Measurements from ENCODE around the gene PCDHB4.
"Not testable (repeated sequence)": the region's sequence is repeated elsewhere in the genome, so short reads cannot be mapped to it uniquely, and the experiment has no call there.

PCDHB4 gene

DNA sequence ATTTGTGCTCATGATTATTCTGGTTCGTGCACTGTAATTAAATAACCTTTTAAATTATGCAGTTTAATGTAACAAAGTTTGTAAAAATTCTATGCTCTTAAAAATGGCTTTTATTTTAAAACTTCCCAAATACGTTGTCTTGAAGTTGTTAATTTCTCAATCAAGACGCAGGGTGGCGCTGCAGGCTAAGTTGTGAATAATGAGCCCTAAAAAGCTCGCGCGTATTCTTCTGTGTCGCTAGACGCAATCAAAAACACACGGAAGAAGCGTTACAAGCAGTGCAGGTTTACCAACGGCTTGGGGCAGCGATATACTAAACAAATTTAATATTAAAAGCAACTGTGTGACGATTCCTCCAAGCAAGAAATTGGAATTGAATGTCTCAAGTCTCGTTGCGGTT lies at the start of gene PCDHB4:
PCDHB4 (plus strand) TSS at position 256 of the 400 bp plus-strand sequence. CDS start 181 bp downstream, outside the sequence.
- Histone ChIP-seq H3K9ac (ENCODE audit: low read depth, low read length) (no peak within 1 kb of the TSS), H3K27me3 (ENCODE audit: control insufficient read depth, insufficient read depth, low read length) (no peaks in the 10 kb centered on the region), H3K4me3 (ENCODE audit: low read depth, low read length) (peak within 1 kb of the TSS; percentile 37), H3K36me3 (ENCODE audit: control insufficient read depth, insufficient read depth, low read length) (no peaks in the 10 kb centered on the region), H3K4me1 (ENCODE audit: control insufficient read depth, insufficient read depth, low read length) (no peaks in the 10 kb centered on the region), H3K9me3 (ENCODE audit: control insufficient read depth, insufficient read depth, low read length) (no peaks in the 10 kb centered on the region)

DNA sequence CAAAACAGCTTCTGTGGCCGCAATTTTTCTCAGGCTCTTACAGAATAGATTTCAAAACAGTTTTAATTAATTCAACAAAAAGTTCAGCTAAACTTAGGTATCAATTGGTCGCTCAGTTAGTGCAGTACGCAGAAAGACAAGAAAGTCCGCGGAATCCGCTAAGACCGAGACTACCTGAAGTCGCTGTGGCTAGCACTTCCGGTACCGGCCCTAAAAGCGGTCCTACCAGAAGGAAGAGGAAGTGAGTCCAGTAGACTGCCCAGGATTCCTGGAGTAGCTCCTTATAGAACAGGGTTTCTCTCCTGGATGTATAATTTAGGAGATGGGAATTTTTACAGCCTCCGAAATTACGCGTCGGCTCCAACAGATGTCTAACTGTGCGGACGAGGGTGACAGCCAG lies 43.8 kb upstream of the PCDHB4 start:
- Histone ChIP-seq H3K9ac (ENCODE audit: low read depth, low read length) (no peak overlapping the region), H3K36me3 (ENCODE audit: control insufficient read depth, insufficient read depth, low read length) (no peaks in the 10 kb centered on the region), H3K9me3 (ENCODE audit: control insufficient read depth, insufficient read depth, low read length) (no peaks in the 10 kb centered on the region), H3K4me3 (ENCODE audit: low read depth, low read length) (no peak overlapping the region), H3K4me1 (ENCODE audit: control insufficient read depth, insufficient read depth, low read length) (no peaks in the 10 kb centered on the region), H3K27me3 (ENCODE audit: control insufficient read depth, insufficient read depth, low read length) (no peaks in the 10 kb centered on the region)

DNA sequence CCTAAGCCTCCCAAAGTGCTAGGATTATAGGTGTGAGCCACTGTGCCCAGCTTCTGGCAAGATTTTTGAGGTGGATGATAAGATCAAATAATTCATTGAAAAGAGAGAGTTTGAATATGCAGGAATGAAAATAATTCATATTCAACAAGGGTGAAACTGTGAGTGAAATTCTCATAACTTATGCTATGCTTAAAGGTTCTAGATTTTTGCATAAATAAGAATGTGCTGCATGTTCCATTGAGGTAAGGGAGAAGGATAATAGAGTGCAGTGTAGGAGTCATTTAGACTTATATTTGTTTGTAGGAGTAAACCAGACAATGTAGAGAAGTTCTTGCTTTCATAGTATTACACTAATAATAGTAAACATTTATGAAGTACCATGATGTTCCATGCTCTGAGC lies 39.4 kb upstream of the PCDHB4 start:
- Histone ChIP-seq H3K9ac (ENCODE audit: low read depth, low read length) (no peak overlapping the region), H3K4me3 (ENCODE audit: low read depth, low read length) (no peak overlapping the region), H3K27me3 (ENCODE audit: control insufficient read depth, insufficient read depth, low read length) (no peaks in the 10 kb centered on the region), H3K36me3 (ENCODE audit: control insufficient read depth, insufficient read depth, low read length) (no peaks in the 10 kb centered on the region), H3K4me1 (ENCODE audit: control insufficient read depth, insufficient read depth, low read length) (peaks cover 2% of the 10 kb centered on the region), H3K9me3 (ENCODE audit: control insufficient read depth, insufficient read depth, low read length) (no peaks in the 10 kb centered on the region)

DNA sequence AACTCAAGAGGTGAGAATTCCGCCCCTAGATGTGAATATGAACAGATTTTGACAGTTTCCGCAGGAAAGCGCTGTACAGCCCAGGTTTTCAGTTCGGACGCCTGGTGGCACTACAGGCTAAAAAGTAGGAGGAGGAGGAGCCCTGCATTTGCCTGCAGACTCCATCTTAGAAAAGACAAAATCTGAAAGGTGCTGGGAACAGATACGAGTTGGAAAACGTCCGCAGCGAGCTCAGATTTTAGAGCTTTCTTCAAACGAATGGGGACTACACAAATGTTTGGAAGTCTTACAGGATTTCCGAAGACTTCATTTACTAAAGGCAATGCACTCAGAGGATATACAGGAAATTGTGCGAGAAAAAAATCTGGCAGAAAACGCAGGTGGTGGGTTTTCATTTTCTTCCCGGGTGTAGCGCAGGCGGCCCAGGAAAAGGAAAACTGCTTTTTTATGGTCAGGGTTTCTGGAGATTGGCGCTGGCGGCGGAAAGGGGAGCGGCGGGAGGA lies 37.1 kb upstream of the PCDHB4 start:
- Histone ChIP-seq H3K4me1 (ENCODE audit: control insufficient read depth, insufficient read depth, low read length) (peaks cover 2% of the 10 kb centered on the region), H3K9me3 (ENCODE audit: control insufficient read depth, insufficient read depth, low read length) (no peaks in the 10 kb centered on the region), H3K27me3 (ENCODE audit: control insufficient read depth, insufficient read depth, low read length) (no peaks in the 10 kb centered on the region), H3K9ac (ENCODE audit: low read depth, low read length) (peak overlapping the region; percentile 84), H3K4me3 (ENCODE audit: low read depth, low read length) (peak overlapping the region; percentile 68), H3K36me3 (ENCODE audit: control insufficient read depth, insufficient read depth, low read length) (no peaks in the 10 kb centered on the region)

DNA sequence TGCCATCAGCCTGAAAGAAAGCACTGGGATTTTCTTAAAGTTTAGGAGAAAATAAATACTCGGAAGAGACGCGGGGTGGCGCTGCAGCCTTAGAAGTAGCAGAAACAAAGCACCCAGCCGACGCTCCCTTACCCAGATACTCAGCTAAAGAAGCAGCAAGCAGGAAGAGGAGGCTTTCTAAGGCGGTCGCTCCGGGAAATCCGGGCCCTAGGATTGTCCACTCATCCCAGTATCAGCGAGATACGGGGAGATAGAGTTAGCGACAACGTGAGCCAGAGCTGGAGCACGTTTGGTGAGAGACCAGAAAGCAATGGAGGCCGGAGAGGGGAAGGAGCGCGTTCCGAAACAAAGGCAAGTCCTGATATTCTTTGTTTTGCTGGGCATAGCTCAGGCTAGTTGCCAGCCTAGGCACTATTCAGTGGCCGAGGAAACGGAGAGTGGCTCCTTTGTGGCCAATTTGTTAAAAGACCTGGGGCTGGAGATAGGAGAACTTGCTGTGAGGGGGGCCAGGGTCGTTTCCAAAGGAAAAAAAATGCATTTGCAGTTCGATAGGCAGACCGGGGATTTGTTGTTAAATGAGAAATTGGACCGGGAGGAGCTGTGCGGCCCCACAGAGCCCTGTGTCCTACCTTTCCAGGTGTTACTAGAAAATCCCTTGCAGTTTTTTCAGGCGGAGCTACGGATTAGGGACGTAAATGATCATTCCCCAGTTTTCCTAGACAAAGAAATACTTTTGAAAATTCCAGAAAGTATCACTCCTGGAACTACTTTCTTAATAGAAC lies 26.9 kb upstream of the PCDHB4 start, which contains the start of gene PCDHB2:
PCDHB2 (plus strand) TSS at position 135 of the 782 bp plus-strand sequence; CDS start at position 311, 176 bp downstream.
- Histone ChIP-seq H3K27me3 (ENCODE audit: control insufficient read depth, insufficient read depth, low read length) (no peaks in the 10 kb centered on the region), H3K4me3 (ENCODE audit: low read depth, low read length) (peak within 1 kb of the TSS; percentile 80), H3K36me3 (ENCODE audit: control insufficient read depth, insufficient read depth, low read length) (no peaks in the 10 kb centered on the region), H3K4me1 (ENCODE audit: control insufficient read depth, insufficient read depth, low read length) (no peaks in the 10 kb centered on the region), H3K9me3 (ENCODE audit: control insufficient read depth, insufficient read depth, low read length) (no peaks in the 10 kb centered on the region), H3K9ac (ENCODE audit: low read depth, low read length) (peak within 1 kb of the TSS; percentile 86)

DNA sequence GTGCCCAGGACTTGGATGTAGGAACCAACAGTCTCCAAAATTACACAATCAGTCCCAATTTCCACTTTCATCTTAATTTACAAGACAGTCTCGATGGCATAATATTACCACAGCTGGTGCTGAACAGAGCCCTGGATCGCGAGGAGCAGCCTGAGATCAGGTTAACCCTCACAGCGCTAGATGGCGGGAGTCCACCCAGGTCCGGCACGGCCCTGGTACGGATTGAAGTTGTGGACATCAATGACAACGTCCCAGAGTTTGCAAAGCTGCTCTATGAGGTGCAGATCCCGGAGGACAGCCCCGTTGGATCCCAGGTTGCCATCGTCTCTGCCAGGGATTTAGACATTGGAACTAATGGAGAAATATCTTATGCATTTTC lies 26.4 kb upstream of the PCDHB4 start:
- Histone ChIP-seq H3K27me3 (ENCODE audit: control insufficient read depth, insufficient read depth, low read length) (no peaks in the 10 kb centered on the region), H3K36me3 (ENCODE audit: control insufficient read depth, insufficient read depth, low read length) (no peaks in the 10 kb centered on the region), H3K4me1 (ENCODE audit: control insufficient read depth, insufficient read depth, low read length) (no peaks in the 10 kb centered on the region), H3K9ac (ENCODE audit: low read depth, low read length) (peak overlapping the region; percentile 86), H3K4me3 (ENCODE audit: low read depth, low read length) (peak overlapping the region; percentile 80), H3K9me3 (ENCODE audit: control insufficient read depth, insufficient read depth, low read length) (no peaks in the 10 kb centered on the region)

DNA sequence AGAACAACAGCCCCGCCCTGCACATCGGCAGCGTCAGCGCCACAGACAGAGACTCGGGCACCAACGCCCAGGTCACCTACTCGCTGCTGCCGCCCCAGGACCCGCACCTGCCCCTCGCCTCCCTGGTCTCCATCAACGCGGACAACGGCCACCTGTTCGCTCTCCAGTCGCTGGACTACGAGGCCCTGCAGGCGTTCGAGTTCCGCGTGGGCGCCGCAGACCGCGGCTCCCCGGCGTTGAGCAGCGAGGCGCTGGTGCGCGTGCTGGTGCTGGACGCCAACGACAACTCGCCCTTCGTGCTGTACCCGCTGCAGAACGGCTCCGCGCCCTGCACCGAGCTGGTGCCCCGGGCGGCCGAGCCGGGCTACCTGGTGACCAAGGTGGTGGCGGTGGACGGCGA lies 25.4 kb upstream of the PCDHB4 start:
- not testable (repeated sequence) for H3K36me3 ChIP-seq (ENCODE audit: control insufficient read depth, insufficient read depth, low read length); H3K9ac ChIP-seq (ENCODE audit: low read depth, low read length); H3K4me1 ChIP-seq (ENCODE audit: control insufficient read depth, insufficient read depth, low read length); H3K4me3 ChIP-seq (ENCODE audit: low read depth, low read length); H3K27me3 ChIP-seq (ENCODE audit: control insufficient read depth, insufficient read depth, low read length); H3K9me3 ChIP-seq (ENCODE audit: control insufficient read depth, insufficient read depth, low read length)

DNA sequence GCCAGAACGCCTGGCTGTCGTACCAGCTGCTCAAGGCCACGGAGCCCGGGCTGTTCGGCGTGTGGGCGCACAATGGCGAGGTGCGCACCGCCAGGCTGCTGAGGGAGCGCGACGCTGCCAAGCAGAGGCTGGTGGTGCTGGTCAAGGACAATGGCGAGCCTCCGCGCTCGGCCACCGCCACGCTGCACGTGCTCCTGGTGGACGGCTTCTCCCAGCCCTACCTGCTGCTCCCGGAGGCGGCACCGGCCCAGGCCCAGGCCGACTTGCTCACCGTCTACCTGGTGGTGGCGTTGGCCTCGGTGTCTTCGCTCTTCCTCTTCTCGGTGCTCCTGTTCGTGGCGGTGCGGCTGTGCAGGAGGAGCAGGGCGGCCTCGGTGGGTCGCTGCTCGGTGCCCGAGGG lies 25.0 kb upstream of the PCDHB4 start:
- H3K27me3 ChIP-seq (ENCODE audit: control insufficient read depth, insufficient read depth, low read length); H3K4me3 ChIP-seq (ENCODE audit: low read depth, low read length); H3K4me1 ChIP-seq (ENCODE audit: control insufficient read depth, insufficient read depth, low read length); H3K9ac ChIP-seq (ENCODE audit: low read depth, low read length); H3K9me3 ChIP-seq (ENCODE audit: control insufficient read depth, insufficient read depth, low read length); H3K36me3 ChIP-seq (ENCODE audit: control insufficient read depth, insufficient read depth, low read length): not testable (repeated sequence)

DNA sequence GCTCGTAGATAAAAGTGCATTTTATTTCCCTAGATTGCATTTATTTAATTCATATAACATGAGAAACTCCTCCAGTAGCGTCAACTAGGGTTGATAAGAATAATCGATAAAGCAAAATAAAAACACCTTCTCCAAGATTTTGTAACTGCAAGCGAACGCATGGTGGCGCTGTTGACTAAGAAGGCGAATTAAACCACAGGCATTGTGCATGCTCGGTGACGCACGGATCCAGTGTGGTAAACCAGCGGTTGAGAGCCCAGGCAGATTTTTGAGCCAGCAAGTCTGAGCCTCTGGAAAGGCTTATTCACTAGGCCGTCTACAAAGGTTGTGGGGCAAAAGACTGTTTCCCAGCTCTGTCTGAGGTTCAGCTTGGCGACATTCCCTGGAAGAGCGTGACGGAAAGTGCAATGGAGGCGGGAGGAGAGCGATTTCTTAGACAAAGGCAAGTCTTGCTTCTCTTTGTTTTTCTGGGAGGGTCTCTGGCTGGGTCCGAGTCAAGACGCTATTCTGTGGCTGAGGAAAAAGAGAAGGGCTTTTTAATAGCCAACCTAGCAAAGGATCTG lies 21.3 kb upstream of the PCDHB4 start, which contains the start of gene PCDHB3:
PCDHB3 (plus strand) TSS at position 231 of the 563 bp plus-strand sequence; CDS start at position 408, 177 bp downstream.
- H3K4me1 ChIP-seq (ENCODE audit: control insufficient read depth, insufficient read depth, low read length) = no peaks in the 10 kb centered on the region
- peak within 1 kb of the TSS; percentile 70 for H3K9ac ChIP-seq (ENCODE audit: low read depth, low read length)
- no peaks in the 10 kb centered on the region for H3K27me3 ChIP-seq (ENCODE audit: control insufficient read depth, insufficient read depth, low read length)
- H3K9me3 ChIP-seq (ENCODE audit: control insufficient read depth, insufficient read depth, low read length) = no peaks in the 10 kb centered on the region
- H3K4me3 ChIP-seq (ENCODE audit: low read depth, low read length) = peak within 1 kb of the TSS; percentile 41
- H3K36me3 ChIP-seq (ENCODE audit: control insufficient read depth, insufficient read depth, low read length) = no peaks in the 10 kb centered on the region

DNA sequence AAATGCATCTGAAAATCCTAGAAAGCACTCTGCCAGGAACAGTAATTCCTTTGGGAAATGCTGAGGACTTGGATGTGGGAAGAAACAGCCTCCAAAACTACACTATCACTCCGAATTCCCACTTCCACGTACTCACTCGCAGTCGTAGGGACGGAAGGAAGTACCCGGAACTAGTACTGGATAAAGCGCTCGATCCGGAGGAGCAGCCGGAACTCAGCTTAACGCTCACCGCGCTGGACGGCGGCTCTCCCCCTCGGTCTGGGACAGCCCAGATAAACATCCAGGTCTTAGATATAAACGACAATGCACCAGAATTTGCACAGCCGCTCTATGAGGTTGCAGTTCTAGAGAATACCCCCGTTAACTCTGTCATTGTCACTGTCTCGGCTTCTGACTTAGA lies 20.6 kb upstream of the PCDHB4 start:
- H3K27me3 ChIP-seq (ENCODE audit: control insufficient read depth, insufficient read depth, low read length) = no peaks in the 10 kb centered on the region
- H3K4me3 ChIP-seq (ENCODE audit: low read depth, low read length) = peak overlapping the region; percentile 41
- no peak overlapping the region for H3K9ac ChIP-seq (ENCODE audit: low read depth, low read length)
- H3K4me1 ChIP-seq (ENCODE audit: control insufficient read depth, insufficient read depth, low read length) = no peaks in the 10 kb centered on the region
- no peaks in the 10 kb centered on the region for H3K9me3 ChIP-seq (ENCODE audit: control insufficient read depth, insufficient read depth, low read length)
- H3K36me3 ChIP-seq (ENCODE audit: control insufficient read depth, insufficient read depth, low read length) = no peaks in the 10 kb centered on the region

DNA sequence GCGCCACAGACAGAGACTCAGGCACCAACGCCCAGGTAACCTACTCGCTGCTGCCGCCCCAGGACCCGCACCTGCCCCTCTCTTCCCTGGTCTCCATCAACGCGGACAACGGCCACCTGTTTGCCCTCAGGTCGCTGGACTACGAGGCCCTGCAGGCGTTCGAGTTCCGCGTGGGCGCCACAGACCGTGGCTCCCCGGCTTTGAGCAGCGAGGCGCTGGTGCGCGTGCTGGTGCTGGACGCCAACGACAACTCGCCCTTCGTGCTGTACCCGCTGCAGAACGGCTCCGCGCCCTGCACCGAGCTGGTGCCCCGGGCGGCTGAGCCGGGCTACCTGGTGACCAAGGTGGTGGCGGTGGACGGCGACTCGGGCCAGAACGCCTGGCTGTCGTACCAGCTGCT lies 19.5 kb upstream of the PCDHB4 start:
- H3K9me3 ChIP-seq (ENCODE audit: control insufficient read depth, insufficient read depth, low read length); H3K4me3 ChIP-seq (ENCODE audit: low read depth, low read length); H3K4me1 ChIP-seq (ENCODE audit: control insufficient read depth, insufficient read depth, low read length); H3K27me3 ChIP-seq (ENCODE audit: control insufficient read depth, insufficient read depth, low read length); H3K9ac ChIP-seq (ENCODE audit: low read depth, low read length); H3K36me3 ChIP-seq (ENCODE audit: control insufficient read depth, insufficient read depth, low read length): not testable (repeated sequence)

DNA sequence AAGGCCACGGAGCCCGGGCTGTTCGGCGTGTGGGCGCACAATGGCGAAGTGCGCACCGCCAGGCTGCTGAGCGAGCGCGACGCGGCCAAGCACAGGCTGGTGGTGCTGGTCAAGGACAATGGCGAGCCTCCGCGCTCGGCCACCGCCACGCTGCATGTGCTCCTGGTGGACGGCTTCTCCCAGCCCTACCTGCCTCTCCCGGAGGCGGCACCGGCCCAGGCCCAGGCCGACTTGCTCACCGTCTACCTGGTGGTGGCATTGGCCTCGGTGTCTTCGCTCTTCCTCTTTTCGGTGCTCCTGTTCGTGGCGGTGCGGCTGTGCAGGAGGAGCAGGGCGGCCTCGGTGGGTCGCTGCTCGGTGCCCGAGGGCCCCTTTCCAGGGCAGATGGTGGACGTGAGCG lies 19.1 kb upstream of the PCDHB4 start:
- H3K36me3 ChIP-seq (ENCODE audit: control insufficient read depth, insufficient read depth, low read length); H3K27me3 ChIP-seq (ENCODE audit: control insufficient read depth, insufficient read depth, low read length); H3K4me1 ChIP-seq (ENCODE audit: control insufficient read depth, insufficient read depth, low read length): not testable (repeated sequence)

More for the DNA sequence above, 19.1 kb upstream of the PCDHB4 start:
- not testable (repeated sequence) for H3K9me3 ChIP-seq (ENCODE audit: control insufficient read depth, insufficient read depth, low read length); H3K9ac ChIP-seq (ENCODE audit: low read depth, low read length); H3K4me3 ChIP-seq (ENCODE audit: low read depth, low read length)
